ENCODE data around the gene ADRB2. TPM values are rescaled to one million over a fixed set of nuclear protein-coding genes. Genes with fewer than 3 reads are reported as not detected.
A peak's percentile ranks its signal among the peaks of the same experiment; 100 is the strongest.

ADRB2 gene
- total RNA-seq (1 to 10 TPM in 5 of 9 donors, under 1 TPM in 4; 0.18 to 2.2 (median 1.4) TPM), polyA plus RNA-seq (under 1 TPM; 0.24 to 0.54 (median 0.29) TPM)
- long read RNA-seq, donor 1, result 0 reads
- long read RNA-seq, donor 2, result 0 reads
- long read RNA-seq, donor 3, partial matches to known transcripts, result 0 of 1 reads
- long read RNA-seq, donor 3, other reads (novel, unspliced or antisense), result 0 of 1 reads
- long read RNA-seq, donor 4, partial matches to known transcripts, result 0 of 1 reads
- long read RNA-seq, donor 4, other reads (novel, unspliced or antisense), result 0 of 1 reads
- long read RNA-seq, donor 5, result 0 reads
- long read RNA-seq, donor 6, partial matches to known transcripts, result 0 of 2 reads
- long read RNA-seq, donor 6, other reads (novel, unspliced or antisense), result 0 of 2 reads
- long read RNA-seq, donor 7, result 0 reads
- long read RNA-seq, donor 8, partial matches to known transcripts, result 0 of 1 reads
- long read RNA-seq, donor 8, other reads (novel, unspliced or antisense), result 0 of 1 reads
- long read RNA-seq, donor 9, result 0 reads
- long read RNA-seq, donor 10, result 0 reads

- WGBS, 4 donors, result 1 to 2% (median 1%) methylated on average over 21 to 42 of the region's 42 CpGs; no CpG with 5 or more reads in 1 of the 4 donors
- Histone ChIP-seq H3K27ac (peak within 1 kb of the TSS in 3 of 5 donors; percentile 33 to 84 (median 43)), H3K27me3 (no peaks in the 10 kb centered on the region), H3K4me3 (peak within 1 kb of the TSS in 2 of 4 donors; percentile 12 to 53), H3K9me3 (replicated peaks in 1 of 3) (no peaks in the 10 kb centered on the region), H3K36me3 (replicated peaks in 1 of 2) (no peaks in the 10 kb centered on the region), H3K4me1 (replicated peaks in 1 of 2) (no peaks in the 10 kb centered on the region)
- peak; percentile 72 to 81 for TF ChIP-seq POLR2A (IDR thresholded peaks at IDR 0.05)
- TF ChIP-seq CTCF (IDR thresholded peaks at IDR 0.05), result peak in 1 of 6 experiments; percentile 3
- DNase-seq, result peak; percentile 87 to 95 (median 89)
- intact Hi-C loops (cut with DNase I), result no loop called here
Measured at GRCh38 chr5:148826053-148826738, at the start of gene ADRB2. ADRB2 (plus strand) TSS chr5:148826611; CDS start chr5:148826832, 221 bp downstream.

- H3K27me3 ChIP-seq, result no peaks in the 10 kb centered on the region
- H3K4me3 ChIP-seq, result no peak overlapping the region
- intact Hi-C loops (cut with DNase I), result no loop called here
- 50 to 88% (median 73%) methylated on average over 1 of the region's 1 CpG for WGBS, 4 donors
- no peaks in the 10 kb centered on the region for H3K9me3 ChIP-seq (replicated peaks in 1 of 3)
- TF ChIP-seq POLR2A (IDR thresholded peaks at IDR 0.05) (no peak), CTCF (IDR thresholded peaks at IDR 0.05) (no peak)
- no peak overlapping the region for H3K27ac ChIP-seq
- peak in 4 of 7 donors; percentile 7 to 32 (median 28) for DNase-seq
- no peaks in the 10 kb centered on the region for H3K4me1 ChIP-seq (replicated peaks in 1 of 2)
- H3K36me3 ChIP-seq (replicated peaks in 1 of 2), result no peaks in the 10 kb centered on the region
Measured at GRCh38 chr5:148776780-148777179, 49.6 kb upstream of the ADRB2 start.

- intact Hi-C loops (cut with DNase I), result no loop called here
- H3K4me1 ChIP-seq (replicated peaks in 1 of 2), result no peaks in the 10 kb centered on the region
- H3K9me3 ChIP-seq (replicated peaks in 1 of 3), result no peaks in the 10 kb centered on the region
- H3K27me3 ChIP-seq, result no peaks in the 10 kb centered on the region
- H3K4me3 ChIP-seq, result no peak overlapping the region
- TF ChIP-seq CTCF (IDR thresholded peaks at IDR 0.05) (no peak), POLR2A (IDR thresholded peaks at IDR 0.05) (no peak)
- H3K27ac ChIP-seq, result no peak overlapping the region
- no peaks in the 10 kb centered on the region for H3K36me3 ChIP-seq (replicated peaks in 1 of 2)
- no peak for DNase-seq
Measured at GRCh38 chr5:148778882-148779281, 47.5 kb upstream of the ADRB2 start.

GRCh38 chr5:148780711-148781110, 45.7 kb upstream of the ADRB2 start:
- DNase-seq, result no peak
- Histone ChIP-seq H3K4me1 (replicated peaks in 1 of 2) (no peaks in the 10 kb centered on the region), H3K9me3 (replicated peaks in 1 of 3) (no peaks in the 10 kb centered on the region), H3K36me3 (replicated peaks in 1 of 2) (no peaks in the 10 kb centered on the region), H3K27me3 (no peaks in the 10 kb centered on the region), H3K27ac (no peak overlapping the region), H3K4me3 (no peak overlapping the region)
- TF ChIP-seq CTCF (IDR thresholded peaks at IDR 0.05), result no peak
- TF ChIP-seq POLR2A (IDR thresholded peaks at IDR 0.05), result no peak
- intact Hi-C loops (cut with DNase I), result no loop called here
- WGBS, 4 donors, result 81 to 90% (median 87%) methylated on average over 5 of the region's 5 CpGs
